Transverse colon (tissue), 4 donors: ENCODE measurements around the gene MYL6B.

Experiments
- EP300 ChIP-seq: sonication (generic); formaldehyde crosslinking; IDR thresholded peaks from one replicate; pipeline ENCODE4 v1.6.1; 2017; ENCODE audit warnings: antibody characterized with exemption, low read depth
- POLR2A ChIP-seq: fragments of 450-650 bp; IDR thresholded peaks from one replicate; pipeline ENCODE4 v1.6.1; 2016; ENCODE audit warnings: antibody characterized with exemption, mild to moderate bottlenecking, moderate library complexity
- POLR2AphosphoS5 ChIP-seq, 3 donors: sonication (generic); formaldehyde crosslinking; IDR thresholded peaks; one replicate each; pipeline ENCODE4 v1.6.1; 2016; ENCODE audit warnings: antibody characterized with exemption in 3 of 3
- TF ChIP-seq, protein P1 (sequence below), 5 experiments: fragments of 200-600 bp in 3 of 5; fragments of 450-650 bp in 2 of 5; sonication (generic) in 3 of 5; IDR thresholded peaks; 1 replicate in 2 of 5; 2 replicates in 3 of 5; pipeline ENCODE4 v1.5.1; 2016 to 2017; ENCODE audit warnings: antibody characterized with exemption in 5 of 5, inconsistent platforms in 3 of 5, mild to moderate bottlenecking in 2 of 5, moderate library complexity in 1 of 5

DNA sequence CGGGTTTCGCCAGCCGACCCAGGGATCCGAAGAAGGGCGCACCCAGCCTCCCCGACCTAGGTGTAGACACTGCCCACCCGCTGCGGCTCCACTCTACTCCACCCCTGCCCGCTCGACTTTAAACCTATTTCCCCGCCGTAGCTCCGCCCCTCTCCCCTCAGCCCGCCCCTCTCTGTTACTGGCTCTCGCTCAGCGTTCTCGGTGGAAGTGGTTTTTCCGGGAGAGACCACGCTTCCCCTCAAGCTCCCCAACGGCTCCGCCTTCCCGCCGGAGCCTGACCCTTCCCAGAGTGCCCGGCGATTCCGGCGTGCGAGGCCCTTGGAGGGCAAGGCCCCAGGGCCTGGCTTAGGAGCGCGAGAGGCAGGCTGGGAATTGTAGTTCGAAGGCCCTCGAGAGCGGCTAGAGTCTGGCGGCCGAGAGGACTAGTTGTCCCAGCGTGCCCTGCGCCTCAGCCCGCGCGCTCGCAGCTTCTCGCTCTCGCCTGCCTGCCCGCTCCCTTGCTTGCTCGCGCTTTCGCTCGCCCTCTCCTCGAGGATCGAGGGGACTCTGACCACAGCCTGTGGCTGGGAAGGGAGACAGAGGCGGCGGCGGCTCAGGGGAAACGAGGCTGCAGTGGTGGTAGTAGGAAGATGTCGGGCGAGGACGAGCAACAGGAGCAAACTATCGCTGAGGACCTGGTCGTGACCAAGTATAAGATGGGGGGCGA lies 48.1 kb upstream of the MYL6B start, which contains the start of gene PA2G4:
- TF ChIP-seq POLR2A: peak; percentile 96
- TF ChIP-seq, protein P1, sequence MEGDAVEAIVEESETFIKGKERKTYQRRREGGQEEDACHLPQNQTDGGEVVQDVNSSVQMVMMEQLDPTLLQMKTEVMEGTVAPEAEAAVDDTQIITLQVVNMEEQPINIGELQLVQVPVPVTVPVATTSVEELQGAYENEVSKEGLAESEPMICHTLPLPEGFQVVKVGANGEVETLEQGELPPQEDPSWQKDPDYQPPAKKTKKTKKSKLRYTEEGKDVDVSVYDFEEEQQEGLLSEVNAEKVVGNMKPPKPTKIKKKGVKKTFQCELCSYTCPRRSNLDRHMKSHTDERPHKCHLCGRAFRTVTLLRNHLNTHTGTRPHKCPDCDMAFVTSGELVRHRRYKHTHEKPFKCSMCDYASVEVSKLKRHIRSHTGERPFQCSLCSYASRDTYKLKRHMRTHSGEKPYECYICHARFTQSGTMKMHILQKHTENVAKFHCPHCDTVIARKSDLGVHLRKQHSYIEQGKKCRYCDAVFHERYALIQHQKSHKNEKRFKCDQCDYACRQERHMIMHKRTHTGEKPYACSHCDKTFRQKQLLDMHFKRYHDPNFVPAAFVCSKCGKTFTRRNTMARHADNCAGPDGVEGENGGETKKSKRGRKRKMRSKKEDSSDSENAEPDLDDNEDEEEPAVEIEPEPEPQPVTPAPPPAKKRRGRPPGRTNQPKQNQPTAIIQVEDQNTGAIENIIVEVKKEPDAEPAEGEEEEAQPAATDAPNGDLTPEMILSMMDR (IDR thresholded peaks at IDR 0.05): peak in 1 of 5 experiments; percentile 9
- peak; percentile 62 for TF ChIP-seq EP300
- TF ChIP-seq POLR2AphosphoS5 (IDR thresholded peaks at IDR 0.05): peak; percentile 83 to 92 (median 92)
